ENCODE measurements around the gene ANKRD29. TPM values are rescaled to one million over a fixed set of nuclear protein-coding genes. Genes with fewer than 3 reads are reported as not detected.

Gene ANKRD29
- total RNA-seq, 3 donors from 2014 or later, result 1.5 to 3.3 (median 1.9) TPM

DNA sequence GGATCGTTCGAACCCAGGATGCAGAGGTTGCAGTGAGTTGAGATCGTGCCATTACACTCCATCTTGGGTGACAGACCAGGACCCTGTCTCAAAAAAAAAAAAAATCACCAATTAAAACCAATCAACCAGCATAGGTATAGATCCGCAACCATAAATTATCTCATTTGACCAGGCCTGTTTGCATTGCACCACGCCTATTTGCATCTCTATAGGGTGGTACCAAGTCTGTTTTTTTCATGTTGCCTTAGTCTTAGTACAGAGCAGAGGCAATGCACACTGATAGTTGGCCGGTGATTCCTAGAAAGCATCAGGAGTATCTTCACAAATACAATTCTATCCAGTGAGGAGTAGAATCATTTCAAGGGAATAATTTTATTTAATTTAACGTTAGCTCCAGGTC, 67.1 kb downstream of the ANKRD29 start:
- Histone ChIP-seq H3K36me3 (ENCODE audit: low read depth) (no peaks in the 10 kb centered on the region), H3K9me3 (no peaks in the 10 kb centered on the region), H3K4me3 (no peak overlapping the region), H3K4me1 (ENCODE audit: low read depth) (no peaks in the 10 kb centered on the region)
- intact Hi-C loops (cut with DNase I, micrococcal nuclease), result no loop called here
- DNase-seq (no peak), ATAC-seq (peak; percentile 66)
- TF ChIP-seq, protein P1, sequence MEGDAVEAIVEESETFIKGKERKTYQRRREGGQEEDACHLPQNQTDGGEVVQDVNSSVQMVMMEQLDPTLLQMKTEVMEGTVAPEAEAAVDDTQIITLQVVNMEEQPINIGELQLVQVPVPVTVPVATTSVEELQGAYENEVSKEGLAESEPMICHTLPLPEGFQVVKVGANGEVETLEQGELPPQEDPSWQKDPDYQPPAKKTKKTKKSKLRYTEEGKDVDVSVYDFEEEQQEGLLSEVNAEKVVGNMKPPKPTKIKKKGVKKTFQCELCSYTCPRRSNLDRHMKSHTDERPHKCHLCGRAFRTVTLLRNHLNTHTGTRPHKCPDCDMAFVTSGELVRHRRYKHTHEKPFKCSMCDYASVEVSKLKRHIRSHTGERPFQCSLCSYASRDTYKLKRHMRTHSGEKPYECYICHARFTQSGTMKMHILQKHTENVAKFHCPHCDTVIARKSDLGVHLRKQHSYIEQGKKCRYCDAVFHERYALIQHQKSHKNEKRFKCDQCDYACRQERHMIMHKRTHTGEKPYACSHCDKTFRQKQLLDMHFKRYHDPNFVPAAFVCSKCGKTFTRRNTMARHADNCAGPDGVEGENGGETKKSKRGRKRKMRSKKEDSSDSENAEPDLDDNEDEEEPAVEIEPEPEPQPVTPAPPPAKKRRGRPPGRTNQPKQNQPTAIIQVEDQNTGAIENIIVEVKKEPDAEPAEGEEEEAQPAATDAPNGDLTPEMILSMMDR (IDR thresholded peaks at IDR 0.05), result no peak

DNA sequence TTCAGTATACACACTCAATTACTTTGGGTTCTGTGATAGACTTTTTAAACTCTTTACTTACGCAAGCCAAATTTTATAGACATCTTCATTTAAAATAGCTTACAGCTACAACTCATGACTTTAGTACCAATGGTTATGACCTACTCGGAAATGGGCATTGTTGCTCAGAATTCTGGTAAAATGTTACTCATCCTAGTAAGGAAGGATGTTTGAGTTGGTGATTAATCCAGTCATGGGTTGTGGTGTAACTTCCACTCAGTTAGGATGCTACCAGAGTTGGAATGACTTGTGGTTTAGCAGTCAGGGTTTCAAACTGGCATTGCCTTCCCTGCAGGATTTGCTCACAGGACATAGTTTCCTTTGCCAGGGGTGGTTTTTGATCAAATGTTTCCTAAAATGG, 69.0 kb downstream of the ANKRD29 start:
- H3K36me3 ChIP-seq (ENCODE audit: low read depth), result no peaks in the 10 kb centered on the region
- no peaks in the 10 kb centered on the region for H3K4me1 ChIP-seq (ENCODE audit: low read depth)
- H3K4me3 ChIP-seq, result no peak overlapping the region
- no peak for ATAC-seq
- no peak for DNase-seq
- H3K9me3 ChIP-seq, result no peaks in the 10 kb centered on the region
- intact Hi-C loops (cut with DNase I, micrococcal nuclease), result no loop called here
- TF ChIP-seq, protein P1 (IDR thresholded peaks at IDR 0.05), result no peak

DNA sequence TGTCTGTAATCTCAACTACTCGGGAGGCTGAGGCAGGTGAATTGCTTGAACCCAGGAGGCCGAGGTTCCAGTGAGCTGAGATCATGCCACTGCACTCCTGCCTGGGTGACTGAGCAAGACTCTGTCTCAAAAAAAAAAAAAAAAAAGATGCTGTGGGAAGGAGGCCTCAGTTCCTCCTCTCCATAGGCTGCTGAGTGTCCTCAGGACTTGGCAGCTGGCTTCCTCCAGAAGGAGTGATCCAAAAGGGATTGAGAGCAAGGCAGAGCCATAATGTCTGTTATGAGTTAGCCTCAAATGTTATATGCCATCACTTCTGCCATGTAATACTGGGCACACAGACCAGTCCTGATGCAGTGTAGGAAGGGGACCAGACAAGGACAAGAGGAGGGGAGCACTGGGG, 69.8 kb downstream of the ANKRD29 start:
- Histone ChIP-seq H3K4me3 (no peak overlapping the region), H3K36me3 (ENCODE audit: low read depth) (no peaks in the 10 kb centered on the region), H3K9me3 (no peaks in the 10 kb centered on the region), H3K4me1 (ENCODE audit: low read depth) (no peaks in the 10 kb centered on the region)
- DNase-seq, result no peak
- TF ChIP-seq, protein P1 (IDR thresholded peaks at IDR 0.05), result no peak
- intact Hi-C loops (cut with DNase I, micrococcal nuclease), result no loop called here
- ATAC-seq, result no peak

DNA sequence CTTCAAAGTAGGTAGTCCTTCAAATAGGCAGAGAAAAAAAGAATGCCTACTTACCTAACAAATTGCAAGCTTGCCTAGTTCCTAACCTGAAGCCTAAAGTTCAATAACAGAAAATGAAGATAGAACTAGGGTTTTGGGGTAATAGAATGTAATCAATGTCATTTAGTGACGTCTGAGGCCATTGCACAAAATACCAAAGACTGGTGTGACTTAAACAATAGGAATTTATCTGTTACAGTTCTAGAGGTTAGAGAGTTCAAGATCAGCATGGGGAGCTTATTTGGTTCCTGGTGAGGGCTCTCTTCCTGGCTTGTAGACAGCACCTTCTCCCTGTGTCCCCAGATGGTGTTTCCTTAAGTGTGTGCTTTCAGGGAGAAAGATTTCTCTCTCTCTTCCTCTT, 71.7 kb downstream of the ANKRD29 start:
- intact Hi-C loops (cut with DNase I, micrococcal nuclease), result no loop called here
- DNase-seq, result no peak

DNA sequence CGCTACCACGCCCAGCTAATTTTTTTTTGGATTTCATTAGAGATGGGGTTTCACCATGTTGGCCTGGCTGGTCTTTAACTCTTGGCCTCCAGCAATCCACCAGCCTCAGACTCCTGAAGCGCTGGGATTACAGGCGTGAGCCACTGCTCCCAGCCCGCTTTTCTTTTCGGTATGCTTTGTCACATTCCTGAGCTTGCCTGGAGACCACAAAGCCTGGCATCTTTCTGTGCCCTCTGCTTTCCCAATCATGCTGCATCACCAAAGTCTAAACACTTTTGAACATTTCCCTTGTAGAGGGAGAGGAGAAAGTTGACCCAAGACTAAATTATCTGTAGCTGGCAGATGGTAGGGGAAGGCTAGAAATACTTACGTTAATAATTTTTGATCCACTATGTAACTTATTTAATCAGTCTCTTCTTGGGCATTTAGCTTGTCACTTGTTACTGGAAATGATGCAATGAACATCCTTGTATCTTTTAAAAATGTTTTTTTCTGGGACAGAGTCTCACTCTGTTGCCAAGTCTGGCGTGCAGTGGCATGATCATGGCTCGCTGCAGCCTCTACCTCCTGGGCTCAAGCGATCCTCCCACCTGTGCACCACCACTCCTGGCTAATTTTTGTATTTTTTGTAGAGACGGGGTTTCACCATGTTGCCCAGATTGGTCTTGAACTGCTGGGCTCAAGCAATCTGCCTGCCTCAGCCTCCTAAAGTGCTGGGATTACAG, 73.7 kb downstream of the ANKRD29 start:
- Histone ChIP-seq H3K36me3 (ENCODE audit: low read depth) (no peaks in the 10 kb centered on the region), H3K4me3 (no peak overlapping the region), H3K9me3 (no peaks in the 10 kb centered on the region), H3K4me1 (ENCODE audit: low read depth) (peaks cover 18% of the 10 kb centered on the region)
- TF ChIP-seq, protein P1 (IDR thresholded peaks at IDR 0.05), result no peak
- ATAC-seq (no peak), DNase-seq (no peak)
- intact Hi-C loops (cut with DNase I, micrococcal nuclease), result loop anchor here in 1 of 2 donors (10.0 kb wide), 1 partner anchor 64 kb away; no protein-coding TSS in a partner anchor

More for the DNA sequence above, 71.7 kb downstream of the ANKRD29 start:
- Histone ChIP-seq H3K36me3 (ENCODE audit: low read depth) (no peaks in the 10 kb centered on the region), H3K4me1 (ENCODE audit: low read depth) (peaks cover 7% of the 10 kb centered on the region), H3K9me3 (no peaks in the 10 kb centered on the region), H3K4me3 (no peak overlapping the region)
- no peak for ATAC-seq
- TF ChIP-seq, protein P1 (IDR thresholded peaks at IDR 0.05), result no peak
